Liver (tissue), 9 donors: ENCODE measurements around the gene TRMT2A. TPM values are rescaled to one million over a fixed set of nuclear protein-coding genes. Genes with fewer than 3 reads are reported as not detected.

Experiments used
- DNase-seq: peaks from one replicate; pipeline ENCODE4 v3.0.0-alpha.2; 2017; ENCODE audit warnings: low spot score
- H3K27ac ChIP-seq, 2 donors: one replicate each; pipeline ENCODE4 v1.7.0; 2013; ENCODE audit warnings: inconsistent platforms in 2 of 2, low read length in 2 of 2, control low read depth in 1 of 2, low read depth in 1 of 2, mild to moderate bottlenecking in 1 of 2
- H3K27me3 ChIP-seq, 4 donors: one replicate each; pipeline versions ENCODE4 v1.6.1 to v1.7.0; 2013; ENCODE audit warnings: low read length in 3 of 4, inconsistent platforms in 1 of 4, mild to moderate bottlenecking in 1 of 4, moderate library complexity in 1 of 4; ENCODE audit not compliant: control insufficient read depth in 4 of 4, insufficient read depth in 4 of 4
- H3K36me3 ChIP-seq, 4 donors: one replicate each; pipeline versions ENCODE4 v1.6.1 to v1.7.0; 2013; ENCODE audit warnings: low read length in 3 of 4, mild to moderate bottlenecking in 3 of 4, low read depth in 1 of 4, moderate library complexity in 1 of 4; ENCODE audit not compliant: control insufficient read depth in 4 of 4, insufficient read depth in 3 of 4
- H3K4me1 ChIP-seq, 4 donors: one replicate each; pipeline versions ENCODE4 v1.6.1 to v1.7.0; 2013; ENCODE audit warnings: low read length in 3 of 4, mild to moderate bottlenecking in 3 of 4, moderate library complexity in 1 of 4; ENCODE audit not compliant: control insufficient read depth in 4 of 4, insufficient read depth in 4 of 4
- H3K4me3 ChIP-seq, 3 donors: one replicate each; pipeline versions ENCODE4 v1.6.1 to v1.7.0; 2013; ENCODE audit warnings: low read length in 3 of 3, control low read depth in 1 of 3, low read depth in 1 of 3, mild to moderate bottlenecking in 1 of 3
- H3K9ac ChIP-seq, 2 donors: one replicate each; pipeline ENCODE4 v1.7.0; 2013; ENCODE audit warnings: low read length in 2 of 2, mild to moderate bottlenecking in 2 of 2, moderate library complexity in 2 of 2, control low read depth in 1 of 2, low read depth in 1 of 2
- H3K9me3 ChIP-seq, 4 donors: one replicate each; pipeline versions ENCODE4 v1.6.1 to v1.7.0; 2013; ENCODE audit warnings: low read length in 3 of 4; ENCODE audit not compliant: control insufficient read depth in 4 of 4
- ATF3 ChIP-seq: IDR thresholded peaks from 2 replicates; pipeline ENCODE4 v1.6.1; 2016; ENCODE audit warnings: antibody characterized with exemption
- EGR1 ChIP-seq, 2 donors: IDR thresholded peaks; 2 replicates each; pipeline ENCODE4 v1.6.1; 2016 to 2018; ENCODE audit warnings: antibody characterized with exemption in 2 of 2, low read depth in 2 of 2
- FOXA2 ChIP-seq: IDR thresholded peaks from 2 replicates; pipeline ENCODE4 v1.6.1; 2016; ENCODE audit warnings: antibody characterized with exemption
- GABPA ChIP-seq, 2 donors: IDR thresholded peaks in 1 of 2; conservative IDR thresholded peaks in 1 of 2; 2 replicates each; pipeline ENCODE4 v1.6.1; 2016; ENCODE audit warnings: antibody characterized with exemption in 2 of 2, mild to moderate bottlenecking in 1 of 2, moderate library complexity in 1 of 2
- HNF4A ChIP-seq, 2 donors: conservative IDR thresholded peaks; 2 replicates each; pipeline ENCODE4 v1.6.1; 2016; ENCODE audit warnings: antibody characterized with exemption in 2 of 2, mild to moderate bottlenecking in 2 of 2
- HNF4G ChIP-seq: IDR thresholded peaks from 2 replicates; pipeline ENCODE4 v1.6.1; 2016; ENCODE audit warnings: antibody characterized with exemption
- JUND ChIP-seq, 2 donors: IDR thresholded peaks; 2 replicates each; pipeline ENCODE4 v1.6.1; 2016; ENCODE audit warnings: antibody characterized with exemption in 2 of 2
- NR2F2 ChIP-seq: IDR thresholded peaks from 2 replicates; pipeline ENCODE4 v1.6.1; 2016; ENCODE audit warnings: antibody characterized with exemption
- RAD21 ChIP-seq, 2 donors: IDR thresholded peaks; 2 replicates each; pipeline ENCODE4 v1.6.1; 2016; ENCODE audit warnings: antibody characterized with exemption in 2 of 2, mild to moderate bottlenecking in 2 of 2
- REST ChIP-seq: IDR thresholded peaks from 2 replicates; pipeline ENCODE4 v1.6.1; 2016; ENCODE audit warnings: antibody characterized with exemption, mild to moderate bottlenecking
- RXRA ChIP-seq, 2 donors: IDR thresholded peaks; 2 replicates each; pipeline ENCODE4 v1.6.1; 2017 to 2018; ENCODE audit warnings: antibody characterized with exemption in 2 of 2, mild to moderate bottlenecking in 1 of 2
- SP1 ChIP-seq: IDR thresholded peaks from 2 replicates; pipeline ENCODE4 v1.6.1; 2018; ENCODE audit warnings: antibody characterized with exemption, mild to moderate bottlenecking
- YY1 ChIP-seq: IDR thresholded peaks from 2 replicates; pipeline ENCODE4 v1.6.1; 2016; ENCODE audit warnings: antibody characterized with exemption, mild to moderate bottlenecking
- ZBTB33 ChIP-seq: IDR thresholded peaks from 2 replicates; pipeline ENCODE4 v1.6.1; 2016; ENCODE audit warnings: antibody characterized with exemption
- WGBS: extraction: QIAGEN DNeasy Blood & Tissue Kit; methylation state at CpG from one replicate; pipeline ENCODE4 v1.1.7; 2013; 5-methylcytosine and 5-hydroxymethylcytosine counted together
- polyA plus RNA-seq, 2 donors: library from polyadenylated mRNA; stranded (reverse) in 1 of 2; unstranded in 1 of 2; fragments of 200-250 nt in 1 of 2; fragments of >200 nt in 1 of 2; fragmentation: Nextera tagmentation in 1 of 2; extraction: Ambion mirVana in 1 of 2; gene quantifications; one replicate each; pipeline versions ENCODE4 v1.2.1 to v1.2.3, GENCODE V29; 2013 to 2015
- total RNA-seq, 2 donors: library from RNA; depleted of rRNA; stranded (reverse); fragments of >200 nt; gene quantifications; one replicate each; pipeline ENCODE4 v1.2.3, GENCODE V29; 2014
- donor health status: healthy.
- donor health status: healthy.
- donor health status: healthy.
- donor health status: healthy.
- donor health status: healthy.

Gene TRMT2A
- total and polyA plus RNA-seq, 4 donors: 19.9 to 32.9 (median 25.2) TPM

GRCh38 chr22:20166703-20167102 is 49.7 kb upstream of the TRMT2A start:
- H3K9me3 ChIP-seq: no peaks in the 10 kb centered on the region
- DNase-seq: no peak
- WGBS: 92% methylated on average over 9 of the region's 9 CpGs
- no peaks in the 10 kb centered on the region for H3K27me3 ChIP-seq
- H3K36me3 ChIP-seq: no peaks in the 10 kb centered on the region
- TF ChIP-seq EGR1 (IDR thresholded peaks at IDR 0.05; ENCODE audit: low read depth in 2 of 2) (no peak), HNF4G (no peak), GABPA (IDR thresholded peaks at IDR 0.05 in 1 of 2, conservative IDR thresholded peaks at IDR 0.05 in 1 of 2) (no peak), ATF3 (no peak)
- H3K4me1 ChIP-seq: peaks cover 0 to 14% (median 7%) of the 10 kb centered on the region in 4 donors
- no peak overlapping the region for H3K4me3 ChIP-seq
- H3K27ac ChIP-seq: no peak overlapping the region
- no peak overlapping the region for H3K9ac ChIP-seq

- H3K27me3 ChIP-seq: no peaks in the 10 kb centered on the region
- 86% methylated on average over 7 of the region's 7 CpGs for WGBS
- DNase-seq: no peak
- no peak for TF ChIP-seq RXRA (IDR thresholded peaks at IDR 0.05)
- H3K27ac ChIP-seq: no peak overlapping the region
- no peak overlapping the region for H3K9ac ChIP-seq
- H3K4me1 ChIP-seq: peaks cover 0 to 6% (median 2%) of the 10 kb centered on the region in 4 donors
- no peak overlapping the region for H3K4me3 ChIP-seq
- no peaks in the 10 kb centered on the region for H3K36me3 ChIP-seq
- H3K9me3 ChIP-seq: no peaks in the 10 kb centered on the region
Observed at GRCh38 chr22:20165913-20166312, 48.9 kb upstream of the TRMT2A start.

- 95% methylated on average over 12 of the region's 12 CpGs for WGBS
- no peak for TF ChIP-seq SP1
- TF ChIP-seq FOXA2: no peak
- TF ChIP-seq ZBTB33: no peak
Observed at GRCh38 chr22:20165421-20165820, 48.4 kb upstream of the TRMT2A start.

GRCh38 chr22:20164863-20165262 is 47.8 kb upstream of the TRMT2A start:
- no peaks in the 10 kb centered on the region for H3K4me1 ChIP-seq
- no peak overlapping the region for H3K4me3 ChIP-seq
- 77% methylated on average over 11 of the region's 11 CpGs for WGBS
- no peak for DNase-seq
- H3K27me3 ChIP-seq: no peaks in the 10 kb centered on the region
- no peaks in the 10 kb centered on the region for H3K9me3 ChIP-seq
- no peaks in the 10 kb centered on the region for H3K36me3 ChIP-seq
- H3K9ac ChIP-seq: no peak overlapping the region
- no peak overlapping the region for H3K27ac ChIP-seq
- TF ChIP-seq EGR1 (IDR thresholded peaks at IDR 0.05; ENCODE audit: low read depth in 2 of 2) (no peak), REST (no peak), FOXA2 (no peak), NR2F2 (no peak), RAD21 (IDR thresholded peaks at IDR 0.05) (no peak), ZBTB33 (no peak), YY1 (no peak), GABPA (IDR thresholded peaks at IDR 0.05 in 1 of 2, conservative IDR thresholded peaks at IDR 0.05 in 1 of 2) (no peak), RXRA (IDR thresholded peaks at IDR 0.05) (no peak), JUND (IDR thresholded peaks at IDR 0.05) (no peak), HNF4A (conservative IDR thresholded peaks at IDR 0.05) (no peak), HNF4G (no peak)

More at GRCh38 chr22:20165421-20165820, 48.4 kb upstream of the TRMT2A start:
- H3K27ac ChIP-seq: no peak overlapping the region
- H3K4me3 ChIP-seq: no peak overlapping the region
- no peaks in the 10 kb centered on the region for H3K9me3 ChIP-seq
- H3K27me3 ChIP-seq: no peaks in the 10 kb centered on the region
- no peak for DNase-seq
- peaks cover 0 to under 1% (median 0%) of the 10 kb centered on the region in 4 donors for H3K4me1 ChIP-seq
- H3K36me3 ChIP-seq: no peaks in the 10 kb centered on the region
- H3K9ac ChIP-seq: no peak overlapping the region
